IgD-negative memory B cell (primary cell): ENCODE measurements around the gene DNAI2. TPM values are rescaled to one million over a fixed set of nuclear protein-coding genes. Genes with fewer than 3 reads are reported as not detected.
"Not testable (repeated sequence)": the region's sequence is repeated elsewhere in the genome, so short reads cannot be mapped to it uniquely, and the experiment has no call there.

ENCODE experiments used
- H3K27ac Mint-ChIP-seq, 3 donors: one replicate each; pipeline ENCODE4 v1.8.0; 2020 to 2022; ENCODE audit warnings: mild to moderate bottlenecking in 3 of 3, mixed read lengths in 3 of 3, moderate library complexity in 1 of 3
- H3K27me3 Mint-ChIP-seq: one replicate; pipeline ENCODE4 v1.8.0; 2021; ENCODE audit warnings: mixed read lengths
- H3K36me3 Mint-ChIP-seq: one replicate; pipeline ENCODE4 v1.8.0; 2020; ENCODE audit warnings: mild to moderate bottlenecking, mixed read lengths
- H3K4me1 Mint-ChIP-seq, 3 donors: one replicate each; pipeline ENCODE4 v1.8.0; 2020 to 2022; ENCODE audit warnings: mixed read lengths in 3 of 3, mild to moderate bottlenecking in 1 of 3
- H3K4me3 Mint-ChIP-seq, 4 donors: one replicate each; pipeline ENCODE4 v1.8.0; 2020 to 2022; ENCODE audit warnings: mild to moderate bottlenecking in 4 of 4, mixed read lengths in 4 of 4, moderate library complexity in 3 of 4
- H3K9me3 Mint-ChIP-seq, 3 donors: one replicate each; pipeline ENCODE4 v1.8.0; 2020 to 2021; ENCODE audit warnings: mixed read lengths in 3 of 3, mild to moderate bottlenecking in 1 of 3
- polyA plus RNA-seq: library from polyadenylated mRNA; unstranded; fragments of 300-500 nt; fragmentation: Illumina TruSeq; gene quantifications from one replicate; pipeline ENCODE4 v1.2.3, GENCODE V29; 2021

The DNAI2 gene
- polyA plus RNA-seq, 1 donor from 2014 or later = not detected

- H3K9me3 Mint-ChIP-seq = no peaks in the 10 kb centered on the region
- H3K27ac Mint-ChIP-seq = no peak overlapping the region
- no peaks in the 10 kb centered on the region for H3K27me3 Mint-ChIP-seq
- H3K4me1 Mint-ChIP-seq = no peaks in the 10 kb centered on the region
- no peak overlapping the region for H3K4me3 Mint-ChIP-seq
- H3K36me3 Mint-ChIP-seq = peaks cover 3% of the 10 kb centered on the region
These were observed 16.7 kb upstream of the DNAI2 start for GRCh38 chr17:74257311-74257710.

- Mint-ChIP-seq H3K4me3 (no peak overlapping the region), H3K9me3 (no peaks in the 10 kb centered on the region), H3K36me3 (no peaks in the 10 kb centered on the region), H3K27me3 (no peaks in the 10 kb centered on the region), H3K27ac (peak overlapping the region in 1 of 3 donors; percentile 39), H3K4me1 (no peaks in the 10 kb centered on the region)
These were observed 14.1 kb upstream of the DNAI2 start for GRCh38 chr17:74259667-74260524.

GRCh38 chr17:74260525-74260850 is 13.5 kb upstream of the DNAI2 start:
- no peaks in the 10 kb centered on the region for H3K36me3 Mint-ChIP-seq
- no peaks in the 10 kb centered on the region for H3K4me1 Mint-ChIP-seq
- no peaks in the 10 kb centered on the region for H3K9me3 Mint-ChIP-seq
- no peaks in the 10 kb centered on the region for H3K27me3 Mint-ChIP-seq
- no peak overlapping the region for H3K4me3 Mint-ChIP-seq
- H3K27ac Mint-ChIP-seq = peak overlapping the region in 1 of 3 donors; percentile 39

- no peak overlapping the region for H3K27ac Mint-ChIP-seq
- H3K27me3 Mint-ChIP-seq = peaks cover 1% of the 10 kb centered on the region
- peaks cover 0 to 3% (median 1%) of the 10 kb centered on the region in 3 donors for H3K9me3 Mint-ChIP-seq
- no peaks in the 10 kb centered on the region for H3K4me1 Mint-ChIP-seq
- no peaks in the 10 kb centered on the region for H3K36me3 Mint-ChIP-seq
- H3K4me3 Mint-ChIP-seq = no peak overlapping the region
These were observed 11.4 kb upstream of the DNAI2 start for GRCh38 chr17:74262601-74263000.

GRCh38 chr17:74267054-74267453 is 7.0 kb upstream of the DNAI2 start:
- not testable (repeated sequence) for H3K27ac Mint-ChIP-seq, H3K4me1 Mint-ChIP-seq, H3K36me3 Mint-ChIP-seq, H3K9me3 Mint-ChIP-seq, H3K4me3 Mint-ChIP-seq
- peaks cover 17% of the 10 kb centered on the region for H3K27me3 Mint-ChIP-seq

- no peak overlapping the region for H3K27ac Mint-ChIP-seq
- peaks cover 23% of the 10 kb centered on the region for H3K27me3 Mint-ChIP-seq
- no peaks in the 10 kb centered on the region for H3K36me3 Mint-ChIP-seq
- H3K4me1 Mint-ChIP-seq = no peaks in the 10 kb centered on the region
- no peak overlapping the region for H3K4me3 Mint-ChIP-seq
- H3K9me3 Mint-ChIP-seq = peaks cover 0 to 3% (median 1%) of the 10 kb centered on the region in 3 donors
These were observed 6.5 kb upstream of the DNAI2 start for GRCh38 chr17:74267579-74267978.

- Mint-ChIP-seq H3K4me1 (no peaks in the 10 kb centered on the region), H3K27me3 (peaks cover 27% of the 10 kb centered on the region), H3K4me3 (no peak overlapping the region), H3K9me3 (peaks cover 0 to 3% (median 1%) of the 10 kb centered on the region in 3 donors), H3K27ac (no peak overlapping the region), H3K36me3 (no peaks in the 10 kb centered on the region)
These were observed 6.0 kb upstream of the DNAI2 start for GRCh38 chr17:74267987-74268499.

GRCh38 chr17:74268558-74268957 is 5.5 kb upstream of the DNAI2 start:
- Mint-ChIP-seq H3K27ac (no peak overlapping the region), H3K27me3 (peaks cover 31% of the 10 kb centered on the region), H3K4me3 (no peak overlapping the region), H3K9me3 (peaks cover 0 to 3% (median 1%) of the 10 kb centered on the region in 3 donors), H3K36me3 (no peaks in the 10 kb centered on the region), H3K4me1 (no peaks in the 10 kb centered on the region)

- H3K9me3 Mint-ChIP-seq = peaks cover 0 to 3% (median 1%) of the 10 kb centered on the region in 3 donors
- H3K36me3 Mint-ChIP-seq = no peaks in the 10 kb centered on the region
- H3K4me3 Mint-ChIP-seq = no peak overlapping the region
- H3K4me1 Mint-ChIP-seq = peaks cover 0 to 13% (median 6%) of the 10 kb centered on the region in 3 donors
- peaks cover 48% of the 10 kb centered on the region for H3K27me3 Mint-ChIP-seq
- no peak overlapping the region for H3K27ac Mint-ChIP-seq
These were observed 3.7 kb upstream of the DNAI2 start for GRCh38 chr17:74270333-74270732.

GRCh38 chr17:74271281-74271680 is 2.8 kb upstream of the DNAI2 start:
- no peaks in the 10 kb centered on the region for H3K36me3 Mint-ChIP-seq
- H3K4me1 Mint-ChIP-seq = peaks cover 0 to 13% (median 6%) of the 10 kb centered on the region in 3 donors
- H3K27ac Mint-ChIP-seq = no peak overlapping the region
- peaks cover 49% of the 10 kb centered on the region for H3K27me3 Mint-ChIP-seq
- H3K9me3 Mint-ChIP-seq = peaks cover 0 to 3% (median 1%) of the 10 kb centered on the region in 3 donors
- no peak overlapping the region for H3K4me3 Mint-ChIP-seq

GRCh38 chr17:74271901-74272561 is 2.0 kb upstream of the DNAI2 start:
- no peaks in the 10 kb centered on the region for H3K36me3 Mint-ChIP-seq
- H3K9me3 Mint-ChIP-seq = peaks cover 0 to 3% (median 1%) of the 10 kb centered on the region in 3 donors
- peaks cover 49% of the 10 kb centered on the region for H3K27me3 Mint-ChIP-seq
- peaks cover 0 to 13% (median 6%) of the 10 kb centered on the region in 3 donors for H3K4me1 Mint-ChIP-seq
- H3K27ac Mint-ChIP-seq = no peak overlapping the region
- H3K4me3 Mint-ChIP-seq = no peak overlapping the region

GRCh38 chr17:74272731-74273201 is 1.3 kb upstream of the DNAI2 start:
- Mint-ChIP-seq H3K27ac (no peak overlapping the region), H3K36me3 (no peaks in the 10 kb centered on the region), H3K4me3 (no peak overlapping the region), H3K9me3 (no peaks in the 10 kb centered on the region), H3K4me1 (peaks cover 0 to 13% (median 6%) of the 10 kb centered on the region in 3 donors), H3K27me3 (peaks cover 49% of the 10 kb centered on the region)

- H3K9me3 Mint-ChIP-seq = no peaks in the 10 kb centered on the region
- H3K4me3 Mint-ChIP-seq = peak overlapping the region in 2 of 4 donors; percentile 30 to 58
- H3K27ac Mint-ChIP-seq = no peak overlapping the region
- H3K27me3 Mint-ChIP-seq = peaks cover 38% of the 10 kb centered on the region
- no peaks in the 10 kb centered on the region for H3K36me3 Mint-ChIP-seq
- H3K4me1 Mint-ChIP-seq = peaks cover 0 to 15% (median 6%) of the 10 kb centered on the region in 3 donors
These were observed 791 bp downstream of the DNAI2 start for GRCh38 chr17:74274709-74275340.

- no peaks in the 10 kb centered on the region for H3K9me3 Mint-ChIP-seq
- H3K27me3 Mint-ChIP-seq = peaks cover 33% of the 10 kb centered on the region
- no peaks in the 10 kb centered on the region for H3K36me3 Mint-ChIP-seq
- H3K4me1 Mint-ChIP-seq = peaks cover 0 to 18% (median 6%) of the 10 kb centered on the region in 3 donors
- no peak overlapping the region for H3K4me3 Mint-ChIP-seq
- H3K27ac Mint-ChIP-seq = no peak overlapping the region
These were observed 2.0 kb downstream of the DNAI2 start for GRCh38 chr17:74276051-74276476.

GRCh38 chr17:74276541-74277009 is 2.5 kb downstream of the DNAI2 start:
- H3K27me3 Mint-ChIP-seq = peaks cover 33% of the 10 kb centered on the region
- H3K27ac Mint-ChIP-seq = no peak overlapping the region
- H3K9me3 Mint-ChIP-seq = no peaks in the 10 kb centered on the region
- no peak overlapping the region for H3K4me3 Mint-ChIP-seq
- peaks cover 0 to 18% (median 6%) of the 10 kb centered on the region in 3 donors for H3K4me1 Mint-ChIP-seq
- no peaks in the 10 kb centered on the region for H3K36me3 Mint-ChIP-seq
